Fibroblast of skin of left quadriceps (primary cell): ENCODE measurements around the gene APLP1.
A peak's percentile ranks its signal among the peaks of the same experiment; 100 is the strongest.
"Not testable (repeated sequence)": the region's sequence is repeated elsewhere in the genome, so short reads cannot be mapped to it uniquely, and the experiment has no call there.

Experiments used
- DNase-seq, 2 experiments: peaks; one replicate each; pipeline ENCODE4 v3.0.0-alpha.2; 2013; ENCODE audit warnings: low read depth in 2 of 2

APLP1 gene

GRCh38 chr19:35868172-35868822 is at the start of gene APLP1:
TSS of gene APLP1 (plus strand) at chr19:35868574. CDS start at chr19:35868637, 63 bp downstream.
- no peak for DNase-seq

- DNase-seq, result no peak
Observed at GRCh38 chr19:35822579-35822978, 45.8 kb upstream of the APLP1 start.

- no peak for DNase-seq
Observed at GRCh38 chr19:35824150-35824549, 44.2 kb upstream of the APLP1 start.

GRCh38 chr19:35828692-35829301 is 39.6 kb upstream of the APLP1 start:
- peak; percentile 28 to 30 for DNase-seq

- no peak for DNase-seq
Observed at GRCh38 chr19:35830986-35831385, 37.4 kb upstream of the APLP1 start.

GRCh38 chr19:35832054-35832453 is 36.3 kb upstream of the APLP1 start:
- no peak for DNase-seq

GRCh38 chr19:35833972-35834371 is 34.4 kb upstream of the APLP1 start:
- no peak for DNase-seq

DNA sequence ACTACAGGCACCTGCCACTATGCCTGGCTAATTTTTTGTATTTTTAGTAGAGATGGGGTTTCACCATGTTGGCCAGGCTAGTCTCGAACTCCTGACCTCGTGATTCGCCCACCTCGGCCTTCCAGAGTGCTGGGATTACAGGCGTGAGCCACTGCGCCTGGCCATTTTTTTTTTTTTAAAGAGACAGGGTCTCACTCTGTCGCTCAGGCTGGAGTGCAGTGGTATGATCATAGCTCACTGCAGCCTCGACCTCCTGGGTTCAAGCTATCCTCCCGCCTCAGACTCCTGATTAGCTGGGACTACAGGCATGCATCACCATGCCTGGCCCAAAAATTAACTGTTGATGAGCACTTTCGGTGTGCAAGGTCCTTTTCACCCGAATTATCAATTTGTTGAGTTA is 32.3 kb upstream of the APLP1 start:
- DNase-seq, result not testable (repeated sequence)

- no peak for DNase-seq
Observed at GRCh38 chr19:35841961-35842595, 26.3 kb upstream of the APLP1 start.

DNA sequence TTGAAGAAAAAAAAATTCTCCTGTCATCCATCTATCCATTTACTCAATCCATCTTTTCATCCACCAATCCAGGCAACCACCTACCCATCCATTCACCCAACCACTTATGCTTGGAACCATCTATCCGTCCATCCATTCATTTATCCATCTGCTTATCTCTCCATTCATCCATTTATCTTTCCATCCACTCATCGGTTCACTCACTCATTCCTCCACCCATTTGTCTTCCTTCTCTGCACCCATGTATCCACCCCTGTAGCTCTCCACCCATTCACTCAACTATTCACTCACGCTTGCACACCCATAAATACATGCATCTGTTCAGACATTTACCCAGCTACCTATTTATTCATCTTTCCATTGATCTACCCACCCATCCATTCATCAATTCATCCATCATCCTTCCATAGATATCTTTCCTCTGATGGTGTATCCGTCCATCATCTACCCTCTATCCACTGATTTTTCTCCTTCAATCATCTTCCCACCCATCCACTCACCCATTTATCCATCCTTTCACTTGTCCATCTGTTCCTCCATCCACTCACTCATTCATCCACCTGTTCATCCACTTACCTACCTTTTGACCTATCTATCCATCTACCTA is 25.6 kb upstream of the APLP1 start:
- DNase-seq, result no peak

- no peak for DNase-seq
Observed at GRCh38 chr19:35843676-35844481, 24.5 kb upstream of the APLP1 start.

DNA sequence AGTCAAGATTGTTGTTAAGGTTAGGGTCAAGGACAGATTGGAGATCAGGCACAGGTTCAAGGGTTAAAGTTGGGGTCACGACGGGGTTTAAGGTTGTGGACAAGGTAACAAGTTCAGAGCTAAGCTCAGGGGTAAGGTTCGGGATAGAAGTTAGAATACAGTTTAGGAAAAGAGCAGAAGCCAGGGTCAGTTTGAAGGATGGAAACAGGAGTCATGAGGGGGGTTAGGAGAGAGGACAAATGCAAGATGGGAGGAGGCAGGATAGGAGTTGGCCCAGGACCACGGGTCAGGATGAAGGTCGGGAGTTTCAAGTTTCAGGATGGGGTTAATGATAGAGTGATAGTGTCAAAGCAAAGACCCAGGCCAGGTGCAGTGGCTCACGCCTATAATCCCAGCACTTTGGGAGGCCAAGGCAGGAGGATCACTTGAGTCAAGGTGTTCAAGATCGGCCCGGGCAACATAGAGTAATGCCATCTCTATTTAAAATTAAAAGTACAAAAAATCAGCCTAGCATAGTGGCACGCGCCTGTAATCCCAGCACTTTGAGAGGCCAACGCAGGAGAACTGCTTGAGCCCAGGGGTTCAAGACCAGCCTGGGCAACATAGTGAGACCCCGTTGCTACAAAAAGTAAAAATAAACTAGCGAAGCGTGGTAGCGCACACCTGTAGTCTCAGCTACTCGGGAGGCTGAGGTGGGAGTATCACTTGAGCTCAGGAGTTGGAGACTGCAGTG is 23.7 kb upstream of the APLP1 start:
- no peak for DNase-seq

DNA sequence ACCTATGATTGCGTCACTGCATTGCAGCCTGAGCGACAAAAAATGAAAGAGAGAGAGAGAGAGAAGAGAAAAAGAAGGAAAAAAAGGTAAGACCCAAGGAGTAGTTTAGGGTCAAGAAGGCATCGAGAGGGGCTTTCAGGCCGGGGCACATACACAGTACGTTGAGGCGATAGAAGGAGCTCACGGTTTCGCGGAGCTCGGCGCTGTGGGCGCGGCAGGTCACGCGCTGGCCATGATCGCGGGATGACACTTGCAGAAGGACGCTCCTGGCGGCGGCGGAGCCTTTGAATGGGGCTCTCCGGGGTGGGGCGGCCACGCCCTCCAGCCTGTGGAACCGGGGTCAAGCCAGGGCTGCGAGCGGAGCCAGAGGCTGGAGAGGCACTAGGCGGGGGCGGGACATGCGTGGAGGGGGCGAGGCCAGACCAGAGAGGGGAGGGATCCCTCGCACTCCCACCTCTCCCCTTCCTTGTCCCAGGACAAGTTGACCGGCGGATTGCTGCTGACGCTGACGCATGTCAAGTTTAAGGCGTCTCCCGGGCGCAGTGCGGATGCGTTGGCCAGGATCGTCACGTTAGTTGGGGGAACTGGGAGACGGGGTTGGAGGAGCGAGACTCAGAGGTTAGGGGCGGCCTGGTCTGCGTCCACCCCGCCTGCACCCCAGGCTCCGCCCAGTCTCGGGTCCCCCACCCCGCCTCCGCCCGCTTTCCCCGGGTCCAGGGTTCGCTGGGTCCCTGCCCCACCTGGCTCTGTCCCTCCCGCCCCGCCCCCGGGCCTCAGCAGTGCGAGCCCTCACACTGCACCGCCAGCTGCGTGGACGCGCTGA is 22.9 kb upstream of the APLP1 start:
- no peak for DNase-seq

GRCh38 chr19:35846038-35846668 is 22.2 kb upstream of the APLP1 start:
- DNase-seq, result no peak

DNA sequence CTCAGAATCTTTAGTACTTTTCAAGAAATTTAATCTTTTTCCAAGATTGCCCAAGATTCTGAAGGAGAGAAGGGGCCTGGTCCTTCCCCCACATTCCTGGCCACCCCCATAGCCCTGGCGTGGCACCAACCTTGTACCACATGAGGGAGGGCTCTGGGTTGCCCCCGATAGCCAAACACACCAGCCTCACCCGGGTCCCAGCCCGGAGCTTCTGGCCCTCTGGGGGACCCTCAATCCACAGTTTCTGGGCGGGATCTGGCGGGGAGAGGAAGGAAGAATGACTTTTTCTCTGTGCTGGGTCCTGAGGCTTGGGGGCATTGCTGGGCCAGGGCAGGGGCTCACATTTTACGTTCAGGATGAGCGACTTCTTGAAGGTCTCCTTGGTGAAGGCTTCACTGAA is 20.5 kb upstream of the APLP1 start:
- no peak for DNase-seq

DNA sequence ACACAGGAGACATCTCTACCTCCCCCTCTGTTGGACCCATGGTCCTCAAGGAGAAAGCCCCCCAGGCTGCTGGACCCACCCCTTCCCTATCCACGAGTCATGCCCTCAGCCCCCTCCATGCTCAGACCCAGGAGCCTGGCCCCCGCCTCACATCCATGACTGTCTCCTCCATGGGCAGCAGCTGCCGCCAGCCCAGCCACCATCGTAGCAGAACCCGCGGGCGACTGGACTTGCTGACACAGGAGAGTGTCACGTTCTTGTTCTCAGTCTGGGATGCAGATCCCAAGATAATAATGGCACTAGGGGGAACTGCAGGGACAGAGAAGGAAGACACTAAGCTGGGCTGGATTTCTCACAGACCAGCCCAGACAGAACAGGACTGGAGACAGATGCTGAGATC is 19.9 kb upstream of the APLP1 start:
- no peak for DNase-seq

DNA sequence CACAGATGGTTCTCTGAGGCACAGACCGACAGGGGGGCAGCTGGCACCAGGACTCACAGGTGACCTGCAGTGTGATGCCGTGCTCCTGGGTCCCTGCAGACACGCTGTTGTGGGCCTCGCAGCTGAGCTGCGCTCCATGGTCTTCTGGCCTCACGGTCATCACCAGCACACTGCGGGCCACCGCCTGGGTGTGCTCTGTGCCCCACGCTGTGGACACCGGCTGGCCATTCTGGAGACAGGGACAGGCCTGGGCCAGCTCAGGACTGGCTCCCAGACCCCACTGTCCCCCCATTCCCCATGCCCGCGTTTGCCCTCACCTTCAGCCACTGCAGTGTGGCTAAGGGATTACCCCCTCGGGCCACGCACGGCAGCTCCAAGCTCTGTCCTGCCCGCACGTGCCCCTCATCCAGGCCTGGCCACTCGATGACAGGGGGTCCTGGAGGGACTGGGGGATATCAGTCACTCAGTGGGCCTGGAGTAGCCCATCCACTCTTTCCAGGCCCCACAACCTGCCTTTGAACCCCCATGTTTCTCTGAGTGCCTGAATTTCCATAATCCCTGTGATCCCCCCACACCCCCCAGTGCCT is 19.4 kb upstream of the APLP1 start:
- no peak for DNase-seq

- DNase-seq, result no peak
Observed at GRCh38 chr19:35851213-35852028, 17.0 kb upstream of the APLP1 start.
